Activated T-cell treated with anti-CD3 and anti-CD28 coated beads for 4 hours (primary cell): Measurements from ENCODE around the gene FGFRL1.

Experiments used
- DNase-seq: peaks from one replicate; pipeline ENCODE4 v3.0.0-alpha.2; 2020

The FGFRL1 gene

GRCh38 chr4:1009542-1010394 is 1.7 kb upstream of the FGFRL1 start:
- peak; percentile 71 for DNase-seq

GRCh38 chr4:1010395-1011021 is 918 bp upstream of the FGFRL1 start:
- peak; percentile 34 for DNase-seq

GRCh38 chr4:1011666-1012033 is 224 bp downstream of the FGFRL1 start:
- DNase-seq: no peak

- peak; percentile 21 for DNase-seq
Measured at GRCh38 chr4:1012034-1012739, 761 bp downstream of the FGFRL1 start.

GRCh38 chr4:1013225-1014073 is 2.0 kb downstream of the FGFRL1 start:
- no peak for DNase-seq

- no peak for DNase-seq
Measured at GRCh38 chr4:1014291-1015167, 3.1 kb downstream of the FGFRL1 start.

- no peak for DNase-seq
Measured at GRCh38 chr4:1015179-1015578, 3.8 kb downstream of the FGFRL1 start.

GRCh38 chr4:1015746-1016145 is 4.3 kb downstream of the FGFRL1 start:
- DNase-seq: no peak

- DNase-seq: no peak
Measured at GRCh38 chr4:1017211-1017610, 5.8 kb downstream of the FGFRL1 start.

GRCh38 chr4:1017706-1018105 is 6.3 kb downstream of the FGFRL1 start:
- no peak for DNase-seq

- DNase-seq: no peak
Measured at GRCh38 chr4:1018147-1019020, 7.0 kb downstream of the FGFRL1 start.

GRCh38 chr4:1019320-1019719 is 7.9 kb downstream of the FGFRL1 start:
- no peak for DNase-seq

GRCh38 chr4:1019729-1020470 is 8.5 kb downstream of the FGFRL1 start:
- no peak for DNase-seq

GRCh38 chr4:1021386-1022050 is 10.1 kb downstream of the FGFRL1 start:
- DNase-seq: no peak

- DNase-seq: no peak
Measured at GRCh38 chr4:1022051-1022738, 10.8 kb downstream of the FGFRL1 start.

- DNase-seq: no peak
Measured at GRCh38 chr4:1022739-1023066, 11.3 kb downstream of the FGFRL1 start.

- DNase-seq: no peak
Measured at GRCh38 chr4:1023075-1023640, 11.7 kb downstream of the FGFRL1 start.

GRCh38 chr4:1023895-1024740 is 12.7 kb downstream of the FGFRL1 start:
- no peak for DNase-seq
